ENCODE data around the gene FAM32A.

GRCh38 chr19:16160943-16161560 is 24.2 kb upstream of the FAM32A start:
- no peak for TF ChIP-seq PHF8 (conservative IDR thresholded peaks at IDR 0.05; ENCODE audit: low read depth, low read length)
- TF ChIP-seq EP300 (IDR thresholded peaks at IDR 0.05; ENCODE audit: borderline replicate concordance in 1 of 2, low read depth in 2 of 2, low read length in 2 of 2): no peak
- no peak for TF ChIP-seq CTCF (IDR thresholded peaks at IDR 0.05; ENCODE audit: control extremely low read depth in 1 of 3, insufficient read depth in 1 of 3, low read depth in 1 of 3, low read length in 3 of 3)
- TF ChIP-seq POLR2AphosphoS5 (IDR thresholded peaks at IDR 0.05; ENCODE audit: low read depth, low read length): no peak
- no peak for TF ChIP-seq ZNF274 (IDR thresholded peaks at IDR 0.05; ENCODE audit: borderline replicate concordance, extremely low read depth, low read length)
- TF ChIP-seq TBP (IDR thresholded peaks at IDR 0.05; ENCODE audit: low read depth, low read length): no peak
- TF ChIP-seq YY1 (IDR thresholded peaks at IDR 0.05; ENCODE audit: low read depth, low read length): no peak
- TF ChIP-seq CREB1 (IDR thresholded peaks at IDR 0.05): no peak

Data from H1 (cell line).